Endothelial cell of hepatic sinusoid (primary cell): ENCODE data around the gene CYP4F11.
"Not testable (repeated sequence)": the region's sequence is repeated elsewhere in the genome, so short reads cannot be mapped to it uniquely, and the experiment has no call there.

Source experiments
- in situ Hi-C: cut with HindIII; loops from 2 replicates; pipeline ENCODE4 v1.10.0; 2017; ENCODE audit warnings: low sequenced_read_pairs

Gene CYP4F11

GRCh38 chr19:15926484-15926883, 7.8 kb downstream of the CYP4F11 start:
- in situ Hi-C loops: no loop called here

DNA sequence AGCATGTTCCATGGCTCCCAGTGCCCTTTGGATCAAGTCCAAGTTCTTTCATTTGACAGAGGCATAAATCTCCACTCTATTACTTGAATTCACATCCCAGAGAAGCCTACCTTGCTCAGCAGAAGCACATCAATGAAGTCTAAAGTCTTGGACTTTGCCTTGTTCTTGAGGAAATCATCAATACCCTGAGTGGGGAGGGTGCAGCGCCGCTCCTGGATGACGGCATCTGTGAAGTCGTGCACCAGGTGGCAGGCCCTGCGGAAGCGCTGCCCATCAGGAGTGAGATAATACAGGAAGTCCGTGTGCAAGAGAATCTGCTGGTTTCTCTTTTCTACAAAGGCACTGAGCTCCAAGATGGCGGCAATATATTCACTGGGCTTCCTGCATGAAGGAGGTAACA, 10.6 kb downstream of the CYP4F11 start:
- in situ Hi-C loops: no loop called here

- in situ Hi-C loops: no loop called here
These were observed 12.3 kb downstream of the CYP4F11 start for GRCh38 chr19:15922021-15922420.

DNA sequence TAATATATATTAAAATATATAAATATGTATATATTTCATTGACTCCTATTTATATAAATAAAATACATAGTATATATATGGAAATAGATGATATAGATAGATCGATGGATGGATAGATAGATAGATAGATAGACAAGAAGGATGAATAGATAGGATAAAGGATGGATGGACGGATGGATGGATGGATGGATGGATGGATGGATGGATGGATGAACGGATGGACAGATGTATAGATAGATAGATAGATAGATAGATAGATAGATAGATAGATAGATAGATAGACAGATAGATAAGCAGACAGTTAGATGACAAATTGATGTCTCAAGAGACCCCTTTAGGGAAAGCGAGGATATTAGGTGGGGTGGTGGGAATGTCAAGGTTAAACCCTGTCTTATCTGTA, 15.1 kb downstream of the CYP4F11 start:
- in situ Hi-C loops: no loop called here

GRCh38 chr19:15915109-15915508, 19.2 kb downstream of the CYP4F11 start:
- in situ Hi-C loops: no loop called here

- in situ Hi-C loops: no loop called here
These were observed 20.5 kb downstream of the CYP4F11 start for GRCh38 chr19:15913830-15914229.

- in situ Hi-C loops: no loop called here
These were observed 20.9 kb downstream of the CYP4F11 start for GRCh38 chr19:15913384-15913783.

DNA sequence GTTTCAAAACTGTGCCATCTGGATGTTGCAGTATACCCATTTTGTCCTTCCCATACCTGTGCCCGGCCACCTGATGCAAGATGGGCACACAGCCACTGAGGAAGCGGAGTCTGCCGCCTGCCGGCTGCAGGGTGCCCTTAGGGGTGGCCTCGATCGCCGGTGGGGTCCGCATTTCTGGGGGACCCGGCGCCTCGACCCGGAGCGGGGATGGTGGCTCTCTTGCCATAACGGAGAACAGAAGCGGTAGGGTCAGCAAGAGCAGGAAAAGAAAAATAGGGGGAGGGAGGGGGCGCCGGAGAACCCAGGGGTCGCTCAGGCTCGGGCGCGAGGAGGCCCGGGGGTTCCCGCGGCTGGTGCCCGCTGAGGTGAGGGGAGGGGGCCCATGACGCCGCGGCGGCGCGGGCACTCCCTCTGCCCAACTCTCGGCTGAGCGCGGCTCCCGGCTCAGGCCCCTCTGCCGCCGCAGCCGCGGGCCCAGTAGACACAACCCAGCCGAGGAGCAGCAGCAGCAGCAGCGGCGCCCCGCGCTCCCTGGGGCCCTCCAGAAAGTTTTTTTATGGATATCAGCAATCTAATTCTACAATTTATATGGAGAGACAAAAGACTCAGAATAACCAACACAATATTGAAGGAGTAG, 22.6 kb downstream of the CYP4F11 start:
- in situ Hi-C loops: no loop called here

DNA sequence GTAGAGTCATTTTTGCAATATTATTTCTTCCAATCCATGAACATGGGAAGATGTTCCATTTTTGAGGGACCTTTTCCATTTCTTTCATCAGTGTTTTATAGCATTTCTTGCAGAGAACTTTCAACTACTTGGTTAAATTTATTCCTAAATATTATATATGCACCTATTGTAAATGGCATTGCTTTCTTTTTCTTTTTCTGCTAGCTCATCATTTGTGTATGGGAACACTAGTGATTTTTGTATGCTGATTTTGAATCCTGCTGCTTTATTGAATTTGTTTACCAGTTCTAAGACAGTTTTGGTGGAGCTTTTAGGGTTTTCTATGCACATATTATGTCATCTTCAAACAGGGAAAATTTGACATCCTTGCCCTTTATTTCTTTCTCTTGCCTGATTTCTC, 29.3 kb downstream of the CYP4F11 start:
- in situ Hi-C loops: no loop called here

DNA sequence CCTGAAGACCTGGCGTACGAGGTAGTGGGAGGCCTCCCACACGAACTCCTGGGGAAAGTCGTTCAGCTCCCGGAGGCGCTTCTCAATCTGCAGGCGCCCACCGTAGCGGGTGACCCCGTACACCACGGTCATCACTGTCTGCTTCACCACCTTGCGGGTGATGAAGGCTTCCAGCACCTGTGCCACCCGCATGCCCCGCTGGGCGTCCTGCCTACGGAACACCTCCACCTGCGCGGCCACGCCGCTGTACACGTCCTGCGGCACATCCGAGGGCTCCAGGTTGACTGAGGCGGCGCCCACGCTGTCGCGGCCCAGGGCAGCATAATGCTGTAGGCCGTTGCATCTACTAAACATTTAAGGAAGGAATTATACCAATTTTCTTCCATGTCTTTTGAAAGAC, 31.4 kb downstream of the CYP4F11 start:
- in situ Hi-C loops: loop anchor here (5.0 kb wide), 1 partner anchor 66 kb away; no protein-coding TSS in a partner anchor

- in situ Hi-C loops: loop anchor here (5.0 kb wide), 1 partner anchor 65 kb away; no protein-coding TSS in a partner anchor
These were observed 32.1 kb downstream of the CYP4F11 start for GRCh38 chr19:15902254-15902653.

GRCh38 chr19:15900504-15900903, 33.8 kb downstream of the CYP4F11 start:
- in situ Hi-C loops: loop anchor here (5.0 kb wide), 1 partner anchor 63 kb away; no protein-coding TSS in a partner anchor

GRCh38 chr19:15900032-15900431, 34.3 kb downstream of the CYP4F11 start:
- in situ Hi-C loops: loop anchor here (5.0 kb wide), 1 partner anchor 63 kb away; no protein-coding TSS in a partner anchor

- in situ Hi-C loops: not testable (repeated sequence)
These were observed 34.8 kb downstream of the CYP4F11 start for GRCh38 chr19:15899561-15899960.

- in situ Hi-C loops: no loop called here
These were observed 36.5 kb downstream of the CYP4F11 start, which contains the start of gene CYP4F2 for GRCh38 chr19:15897738-15898276. Gene CYP4F2 (minus strand): TSS chr19:15898074. CDS start chr19:15897611, 463 bp downstream.

GRCh38 chr19:15897026-15897737, 37.1 kb downstream of the CYP4F11 start:
- in situ Hi-C loops: no loop called here

DNA sequence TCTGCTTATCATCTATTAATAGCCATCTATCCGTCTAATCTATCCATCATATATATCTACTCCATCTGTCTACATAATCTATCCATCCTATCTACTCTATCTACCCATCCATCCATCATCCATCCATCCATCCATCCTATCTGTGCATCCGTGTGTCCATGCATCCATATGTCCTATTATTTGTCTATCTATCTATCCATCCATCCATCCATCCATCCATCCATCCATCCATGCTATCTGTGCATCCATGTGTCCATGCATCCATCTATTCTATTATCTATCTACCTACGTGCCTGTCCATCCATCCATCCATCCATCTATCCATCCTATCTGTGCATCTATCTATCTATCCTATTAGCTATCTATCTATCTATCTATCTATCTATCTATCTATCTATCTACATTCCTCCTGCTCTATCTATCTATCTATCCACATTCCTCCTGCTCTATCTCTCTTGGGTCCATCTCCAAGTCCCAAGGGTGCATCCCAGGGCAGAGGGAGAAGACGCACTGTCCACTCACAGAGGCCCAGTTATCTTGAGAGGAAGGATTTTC, 38.4 kb downstream of the CYP4F11 start:
- in situ Hi-C loops: no loop called here

DNA sequence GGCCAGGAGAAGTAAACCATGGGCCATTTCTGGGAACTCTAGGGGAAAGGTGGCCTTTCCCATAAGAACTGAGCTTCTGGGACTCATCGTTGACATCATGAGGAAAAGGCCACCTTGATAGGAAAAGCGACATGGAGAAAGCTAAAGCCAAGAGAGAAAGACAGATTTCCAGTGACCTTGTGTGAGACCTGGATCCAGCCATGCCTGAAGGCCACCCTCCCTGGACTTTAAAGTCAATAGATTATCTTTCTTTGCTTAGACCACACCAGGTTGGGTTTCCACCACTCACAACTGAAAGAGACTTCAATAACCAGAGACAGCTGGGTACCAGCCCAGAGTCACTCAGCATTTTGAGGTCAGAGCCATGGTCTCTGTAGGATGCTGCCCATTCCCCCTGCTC, 40.0 kb downstream of the CYP4F11 start:
- in situ Hi-C loops: no loop called here

GRCh38 chr19:15893477-15893876, 40.9 kb downstream of the CYP4F11 start:
- in situ Hi-C loops: no loop called here

DNA sequence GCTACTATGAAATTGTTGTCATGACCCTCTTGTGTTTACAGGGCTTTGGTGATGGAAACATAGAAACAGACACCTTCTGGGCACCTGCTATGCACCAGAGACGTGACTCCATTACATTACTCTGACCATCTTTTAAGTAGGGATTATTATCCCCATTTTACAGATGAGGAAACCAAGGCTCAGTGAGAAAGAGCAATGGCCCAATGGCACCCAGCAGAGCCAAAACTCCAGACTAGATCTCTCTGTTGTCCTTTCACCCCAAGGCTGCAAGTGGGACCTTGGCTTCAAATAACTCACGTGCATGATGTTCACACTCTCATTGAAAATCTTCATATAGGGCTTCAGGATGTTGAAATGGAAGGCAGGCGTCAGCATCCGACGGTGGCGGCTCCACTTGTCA, 42.3 kb downstream of the CYP4F11 start:
- in situ Hi-C loops: no loop called here

- in situ Hi-C loops: no loop called here
These were observed 42.9 kb downstream of the CYP4F11 start for GRCh38 chr19:15891434-15891833.

DNA sequence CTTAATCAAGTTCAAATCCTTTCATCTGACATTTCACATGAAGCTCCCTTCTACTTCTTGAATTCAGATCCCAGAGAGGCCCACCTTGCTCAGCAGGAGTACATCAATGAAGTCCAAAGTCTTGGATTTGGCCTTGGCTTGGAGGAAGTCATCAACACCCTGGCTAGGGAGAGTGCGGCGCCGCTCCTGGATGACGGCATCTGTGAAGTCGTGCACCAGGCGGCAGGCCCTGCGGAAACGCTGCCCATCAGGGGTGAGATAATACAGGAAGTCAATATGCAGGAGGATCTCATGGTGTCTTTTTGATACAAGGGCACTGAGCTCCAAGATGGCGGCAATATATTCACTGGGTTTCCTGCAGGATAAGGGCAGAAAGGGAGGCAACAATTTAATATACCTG, 45.0 kb downstream of the CYP4F11 start:
- in situ Hi-C loops: not testable (repeated sequence)
